Measurements from ENCODE around the gene SERGEF.

SERGEF gene

GRCh38 chr11:17782603-17783337 lies 230.1 kb downstream of the SERGEF start:
- no peak for DNase-seq (ENCODE audit: low read depth)

GRCh38 chr11:17782145-17782544 lies 230.7 kb downstream of the SERGEF start:
- no peak for DNase-seq (ENCODE audit: low read depth)

- DNase-seq (ENCODE audit: low read depth) = no peak
Measured at GRCh38 chr11:17781626-17782025, 231.2 kb downstream of the SERGEF start.

GRCh38 chr11:17781221-17781620 lies 231.6 kb downstream of the SERGEF start:
- DNase-seq (ENCODE audit: low read depth) = no peak

- DNase-seq (ENCODE audit: low read depth) = no peak
Measured at GRCh38 chr11:17780668-17781067, 232.2 kb downstream of the SERGEF start.

- no peak for DNase-seq (ENCODE audit: low read depth)
Measured at GRCh38 chr11:17779861-17780594, 232.8 kb downstream of the SERGEF start.

- no peak for DNase-seq (ENCODE audit: low read depth)
Measured at GRCh38 chr11:17778956-17779860, 233.6 kb downstream of the SERGEF start.

GRCh38 chr11:17778352-17778751 lies 234.5 kb downstream of the SERGEF start:
- DNase-seq (ENCODE audit: low read depth) = no peak

GRCh38 chr11:17777738-17778091 lies 235.1 kb downstream of the SERGEF start:
- DNase-seq (ENCODE audit: low read depth) = no peak

- DNase-seq (ENCODE audit: low read depth) = no peak
Measured at GRCh38 chr11:17777086-17777737, 235.6 kb downstream of the SERGEF start.

GRCh38 chr11:17776212-17776875 lies 236.5 kb downstream of the SERGEF start:
- DNase-seq (ENCODE audit: low read depth) = no peak

- no peak for DNase-seq (ENCODE audit: low read depth)
Measured at GRCh38 chr11:17775507-17776211, 237.2 kb downstream of the SERGEF start.

GRCh38 chr11:17775035-17775348 lies 237.9 kb downstream of the SERGEF start:
- DNase-seq (ENCODE audit: low read depth) = no peak

- DNase-seq (ENCODE audit: low read depth) = no peak
Measured at GRCh38 chr11:17774232-17775034, 238.4 kb downstream of the SERGEF start.

- no peak for DNase-seq (ENCODE audit: low read depth)
Measured at GRCh38 chr11:17773674-17774073, 239.2 kb downstream of the SERGEF start.

- DNase-seq (ENCODE audit: low read depth) = no peak
Measured at GRCh38 chr11:17772704-17773600, 239.9 kb downstream of the SERGEF start.

GRCh38 chr11:17771841-17772401 lies 240.9 kb downstream of the SERGEF start:
- no peak for DNase-seq (ENCODE audit: low read depth)

GRCh38 chr11:17771415-17771814 lies 241.4 kb downstream of the SERGEF start:
- DNase-seq (ENCODE audit: low read depth) = no peak

GRCh38 chr11:17770917-17771316 lies 241.9 kb downstream of the SERGEF start:
- no peak for DNase-seq (ENCODE audit: low read depth)

Data from fibroblast of gingiva (primary cell).